Panc1 (cell line): ENCODE data around the gene RGMB.

Source experiments
- CTCF ChIP-seq: fragments of 450-650 bp; IDR thresholded peaks from 2 replicates; pipeline ENCODE4 v1.5.1; 2017; ENCODE audit warnings: mild to moderate bottlenecking
- POLR2AphosphoS5 ChIP-seq: IDR thresholded peaks from 2 replicates; pipeline ENCODE4 v1.6.1; 2012; ENCODE audit warnings: mild to moderate bottlenecking, low read depth, low read length, moderate library complexity
- REST ChIP-seq, 2 experiments: IDR thresholded peaks; 2 replicates each; pipeline ENCODE4 v1.6.1; 2011 to 2012; ENCODE audit warnings: low read depth in 2 of 2, control low read depth in 1 of 2, low read length in 1 of 2, mild to moderate bottlenecking in 1 of 2, moderate library complexity in 1 of 2; ENCODE audit not compliant: insufficient read depth in 1 of 2
- SIN3A ChIP-seq: IDR thresholded peaks from 2 replicates; pipeline ENCODE4 v1.6.1; 2012; ENCODE audit warnings: low read depth, mild to moderate bottlenecking, low read length, moderate library complexity, borderline replicate concordance; ENCODE audit not compliant: insufficient read depth

- no peak for TF ChIP-seq CTCF
- no peak for TF ChIP-seq SIN3A
- TF ChIP-seq REST (IDR thresholded peaks at IDR 0.05; ENCODE audit: insufficient read depth in 1 of 2, low read depth in 2 of 2, low read length in 1 of 2): no peak
- no peak for TF ChIP-seq POLR2AphosphoS5
These were observed 11.8 kb downstream of the RGMB start for GRCh38 chr5:98785244-98785643.
